Fibroblast of mammary gland (primary cell): Measurements from ENCODE around the gene PDSS2.
"Not testable (repeated sequence)": the region's sequence is repeated elsewhere in the genome, so short reads cannot be mapped to it uniquely, and the experiment has no call there.

Source experiments
- DNase-seq: peaks from one replicate; pipeline ENCODE4 v3.0.0-alpha.2; 2010; ENCODE audit warnings: low read depth
- H3K4me3 ChIP-seq: 2 replicates; pipeline ENCODE4 v1.5.1; 2011; ENCODE audit warnings: low read depth, mild to moderate bottlenecking, low read length, moderate library complexity; ENCODE audit not compliant: control insufficient read depth
- CTCF ChIP-seq: conservative IDR thresholded peaks from 2 replicates; pipeline ENCODE4 v1.5.1; 2011; ENCODE audit warnings: low read depth, low read length, inconsistent platforms; ENCODE audit not compliant: control insufficient read depth, insufficient read depth

PDSS2 gene

DNA sequence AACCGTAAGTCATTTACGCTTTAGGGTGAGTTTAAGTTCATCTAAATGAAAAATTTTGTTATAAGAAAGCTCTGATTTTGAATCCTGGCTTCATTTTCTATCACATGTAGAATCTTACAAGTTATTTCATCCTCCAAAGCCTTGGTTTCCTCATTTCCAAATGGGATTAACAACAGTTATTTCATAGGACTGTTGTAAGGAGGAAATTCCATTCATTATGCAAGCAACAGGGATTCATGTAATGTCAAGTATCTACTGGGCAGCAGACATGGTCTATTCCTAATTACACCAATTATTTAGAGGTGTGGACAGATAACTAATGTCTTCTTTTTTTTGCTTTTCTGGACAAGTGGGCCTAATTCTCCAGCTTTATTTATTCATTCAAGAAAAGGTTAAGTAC is 154.0 kb downstream of the PDSS2 start:
- DNase-seq: no peak
- TF ChIP-seq CTCF: no peak
- no peak overlapping the region for H3K4me3 ChIP-seq

DNA sequence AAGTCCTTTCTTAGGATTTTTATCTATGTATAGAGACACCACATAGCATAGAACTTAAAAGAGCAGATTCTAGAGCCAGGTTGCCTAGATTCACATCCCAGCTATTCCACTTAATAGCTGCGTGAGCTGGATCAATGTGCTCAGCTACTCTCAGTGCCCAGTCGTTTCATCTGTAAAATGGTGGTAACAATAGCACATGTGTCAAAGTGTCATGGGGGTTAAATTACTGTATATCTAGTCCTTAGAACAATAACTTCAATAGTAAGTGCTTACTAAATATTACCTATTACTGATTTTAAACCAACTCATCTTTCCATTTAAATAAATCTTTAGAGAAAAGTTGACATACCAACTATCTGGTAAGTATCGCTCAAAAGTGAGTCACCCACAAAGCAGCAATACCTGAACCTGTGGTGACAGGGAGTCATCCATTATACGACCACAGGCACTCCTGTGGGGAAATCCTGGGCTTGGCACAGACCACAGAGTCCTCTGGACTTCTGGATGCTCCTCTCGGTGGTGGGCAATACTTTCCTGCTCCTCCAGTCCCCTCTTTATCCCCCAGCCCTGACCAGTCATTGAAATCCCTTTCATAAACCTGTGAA is 154.8 kb downstream of the PDSS2 start:
- no peak overlapping the region for H3K4me3 ChIP-seq
- TF ChIP-seq CTCF: no peak
- DNase-seq: peak; percentile 39

DNA sequence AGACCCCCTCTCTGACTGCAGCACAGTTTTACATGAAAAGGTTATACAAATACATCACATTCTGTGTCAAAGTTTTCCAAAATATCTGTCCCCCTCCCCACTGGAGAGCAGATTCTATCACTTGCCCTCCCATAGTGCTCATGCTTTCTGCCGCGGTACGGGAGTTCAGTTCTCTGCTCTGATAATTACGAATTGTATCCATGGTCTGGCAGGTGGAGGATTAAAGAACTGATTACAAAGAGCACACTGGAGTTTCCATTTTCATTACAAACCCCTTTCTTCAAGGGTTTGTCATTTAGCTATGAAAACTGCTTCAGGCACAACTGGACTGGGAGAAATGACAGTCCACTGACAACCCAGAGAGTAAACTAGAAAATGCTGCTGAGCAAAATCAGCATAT is 166.0 kb downstream of the PDSS2 start:
- TF ChIP-seq CTCF: no peak
- DNase-seq: no peak
- H3K4me3 ChIP-seq: no peak overlapping the region

GRCh38 chr6:107292715-107293271 is 166.6 kb downstream of the PDSS2 start:
- TF ChIP-seq CTCF: no peak
- no peak for DNase-seq
- no peak overlapping the region for H3K4me3 ChIP-seq

GRCh38 chr6:107290491-107290890 is 168.9 kb downstream of the PDSS2 start:
- TF ChIP-seq CTCF: no peak
- H3K4me3 ChIP-seq: no peak overlapping the region
- DNase-seq: no peak

DNA sequence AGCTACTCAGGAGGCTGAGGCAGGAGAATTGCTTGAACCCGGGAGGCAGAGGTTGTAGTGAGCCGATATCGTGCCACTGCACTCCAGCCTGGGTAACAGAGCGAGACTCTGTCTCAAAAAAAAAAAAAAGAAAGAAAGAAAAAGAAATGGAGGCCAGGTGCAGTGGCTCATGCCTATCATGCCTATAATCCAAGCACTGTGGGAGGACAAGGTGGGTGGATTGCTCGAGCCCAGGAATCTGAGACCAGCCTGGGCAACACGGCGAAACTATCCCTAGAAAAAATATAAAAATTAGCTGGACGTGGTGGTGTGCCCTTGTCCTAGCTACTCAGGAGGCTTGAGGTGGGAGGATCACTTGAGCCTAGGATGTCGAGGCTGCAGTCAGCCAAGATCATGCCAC is 170.1 kb downstream of the PDSS2 start:
- DNase-seq: not testable (repeated sequence)

GRCh38 chr6:107285683-107286082 is 173.7 kb downstream of the PDSS2 start:
- DNase-seq, H3K4me3 ChIP-seq: not testable (repeated sequence)

More for the DNA sequence above, 170.1 kb downstream of the PDSS2 start:
- not testable (repeated sequence) for H3K4me3 ChIP-seq

DNA sequence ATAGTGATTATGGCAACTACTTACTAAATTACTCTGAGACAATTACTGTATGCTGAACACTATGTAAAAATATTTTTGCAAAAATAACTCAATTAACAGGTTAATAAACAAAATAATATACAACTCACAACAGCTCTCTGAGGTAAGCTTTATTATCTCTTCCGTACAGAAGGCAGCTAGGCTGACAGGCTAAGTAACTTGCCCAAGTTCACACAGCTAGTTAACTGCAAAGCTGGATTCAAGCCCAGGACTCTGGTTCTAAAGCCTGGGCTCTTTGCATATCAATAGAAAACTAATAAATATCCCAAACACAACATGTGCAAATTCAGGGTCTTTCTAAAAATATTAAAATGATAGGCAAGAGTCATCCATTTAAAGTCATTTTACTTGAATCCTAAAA is 174.6 kb downstream of the PDSS2 start:
- H3K4me3 ChIP-seq: no peak overlapping the region
- TF ChIP-seq CTCF: no peak
- DNase-seq: no peak
